DND-41 (cell line): Measurements from ENCODE around the gene FOXP4.

Experiments
- CTCF ChIP-seq: IDR thresholded peaks from 2 replicates; pipeline ENCODE4 v1.5.1; 2012; ENCODE audit warnings: borderline replicate concordance, low read length, moderate library complexity, mild to moderate bottlenecking; ENCODE audit not compliant: poor library complexity, severe bottlenecking; ENCODE audit errors: extremely low read depth
- EZH2 ChIP-seq: IDR thresholded peaks from 3 replicates; pipeline ENCODE4 v1.6.1; 2012; ENCODE audit warnings: borderline replicate concordance, low read depth, mild to moderate bottlenecking, moderate library complexity, low read length, inconsistent platforms; ENCODE audit not compliant: severe bottlenecking

GRCh38 chr6:41626022-41626421, 79.8 kb downstream of the FOXP4 start:
- TF ChIP-seq CTCF (no peak), EZH2 (no peak)
